ENCODE data around the gene RSPH10B2.
"Not testable (repeated sequence)": the region's sequence is repeated elsewhere in the genome, so short reads cannot be mapped to it uniquely, and the experiment has no call there.

DNA sequence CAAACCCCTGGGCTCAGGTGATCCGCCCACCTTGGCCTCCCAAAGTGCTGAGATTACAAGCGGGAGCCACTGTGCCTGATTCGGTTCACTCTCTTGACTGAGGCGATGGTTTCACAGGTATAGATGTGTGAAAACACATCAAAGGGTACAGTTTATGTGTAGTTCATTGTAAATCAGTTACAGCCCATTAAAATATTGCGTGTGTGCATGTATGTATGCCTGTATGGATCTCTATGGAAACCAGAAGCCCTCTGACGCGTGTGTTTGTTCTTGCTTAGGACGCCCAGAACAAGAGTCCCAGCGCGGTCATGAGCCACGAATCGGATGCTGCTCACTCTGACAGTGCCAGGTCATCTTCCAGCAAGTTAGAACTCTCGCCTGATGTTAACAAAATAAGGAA lies 35.5 kb downstream of the RSPH10B2 start:
- not testable (repeated sequence) for TF ChIP-seq POLR2A, POLR2AphosphoS5 (IDR thresholded peaks at IDR 0.05)
- TF ChIP-seq, protein P1, sequence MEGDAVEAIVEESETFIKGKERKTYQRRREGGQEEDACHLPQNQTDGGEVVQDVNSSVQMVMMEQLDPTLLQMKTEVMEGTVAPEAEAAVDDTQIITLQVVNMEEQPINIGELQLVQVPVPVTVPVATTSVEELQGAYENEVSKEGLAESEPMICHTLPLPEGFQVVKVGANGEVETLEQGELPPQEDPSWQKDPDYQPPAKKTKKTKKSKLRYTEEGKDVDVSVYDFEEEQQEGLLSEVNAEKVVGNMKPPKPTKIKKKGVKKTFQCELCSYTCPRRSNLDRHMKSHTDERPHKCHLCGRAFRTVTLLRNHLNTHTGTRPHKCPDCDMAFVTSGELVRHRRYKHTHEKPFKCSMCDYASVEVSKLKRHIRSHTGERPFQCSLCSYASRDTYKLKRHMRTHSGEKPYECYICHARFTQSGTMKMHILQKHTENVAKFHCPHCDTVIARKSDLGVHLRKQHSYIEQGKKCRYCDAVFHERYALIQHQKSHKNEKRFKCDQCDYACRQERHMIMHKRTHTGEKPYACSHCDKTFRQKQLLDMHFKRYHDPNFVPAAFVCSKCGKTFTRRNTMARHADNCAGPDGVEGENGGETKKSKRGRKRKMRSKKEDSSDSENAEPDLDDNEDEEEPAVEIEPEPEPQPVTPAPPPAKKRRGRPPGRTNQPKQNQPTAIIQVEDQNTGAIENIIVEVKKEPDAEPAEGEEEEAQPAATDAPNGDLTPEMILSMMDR (IDR thresholded peaks at IDR 0.05): not testable (repeated sequence)

Data from sigmoid colon (tissue), 4 donors.